Measurements from ENCODE around the gene VPS13D.

GRCh38 chr1:12508849-12509248 is 279.0 kb downstream of the VPS13D start:
- TF ChIP-seq EP300 (IDR thresholded peaks at IDR 0.05; ENCODE audit: borderline replicate concordance) (no peak), CREB1 (IDR thresholded peaks at IDR 0.05; ENCODE audit: low read depth) (no peak), REST (IDR thresholded peaks at IDR 0.05; ENCODE audit: low read depth) (no peak), FOXM1 (IDR thresholded peaks at IDR 0.05; ENCODE audit: borderline replicate concordance, low read depth) (no peak), MAX (IDR thresholded peaks at IDR 0.05) (no peak), TCF12 (IDR thresholded peaks at IDR 0.05; ENCODE audit: low read depth) (no peak), TAF1 (IDR thresholded peaks at IDR 0.05; ENCODE audit: low read depth) (no peak), TEAD4 (IDR thresholded peaks at IDR 0.05) (no peak), CEBPB (IDR thresholded peaks at IDR 0.05) (no peak), EGR1 (IDR thresholded peaks at IDR 0.05) (no peak), RAD21 (IDR thresholded peaks at IDR 0.05; ENCODE audit: low read depth) (no peak), YY1 (IDR thresholded peaks at IDR 0.05; ENCODE audit: low read depth) (no peak), NFIC (IDR thresholded peaks at IDR 0.05) (no peak)
